ENCODE data around the gene OPTC.
"Not testable (repeated sequence)": the region's sequence is repeated elsewhere in the genome, so short reads cannot be mapped to it uniquely, and the experiment has no call there.

OPTC gene

GRCh38 chr1:203493901-203494300 is at the start of gene OPTC:
Gene OPTC, plus strand, starts transcription at chr1:203494153. Its CDS starts 1,853 bp downstream, at chr1:203496006.
- in situ Hi-C loops (cut with MboI; ENCODE audit: low sequenced_read_pairs): loop anchor here (25.0 kb wide), 1 partner anchor 457 kb away; the partner anchor contains the start of gene PPFIA4

- in situ Hi-C loops (cut with MboI; ENCODE audit: low sequenced_read_pairs): no loop called here
Measured at GRCh38 chr1:203444171-203444576, 49.8 kb upstream of the OPTC start.

- in situ Hi-C loops (cut with MboI; ENCODE audit: low sequenced_read_pairs): no loop called here
Measured at GRCh38 chr1:203447151-203447550, 46.8 kb upstream of the OPTC start.

- in situ Hi-C loops (cut with MboI; ENCODE audit: low sequenced_read_pairs): not testable (repeated sequence)
Measured at GRCh38 chr1:203447598-203447997, 46.4 kb upstream of the OPTC start.

- in situ Hi-C loops (cut with MboI; ENCODE audit: low sequenced_read_pairs): no loop called here
Measured at GRCh38 chr1:203448521-203449061, 45.4 kb upstream of the OPTC start.

GRCh38 chr1:203450001-203450400 is 44.0 kb upstream of the OPTC start:
- in situ Hi-C loops (cut with MboI; ENCODE audit: low sequenced_read_pairs): no loop called here

GRCh38 chr1:203450479-203451149 is 43.3 kb upstream of the OPTC start:
- in situ Hi-C loops (cut with MboI; ENCODE audit: low sequenced_read_pairs): no loop called here

GRCh38 chr1:203451836-203452784 is 41.8 kb upstream of the OPTC start:
- in situ Hi-C loops (cut with MboI; ENCODE audit: low sequenced_read_pairs): no loop called here

- in situ Hi-C loops (cut with MboI; ENCODE audit: low sequenced_read_pairs): no loop called here
Measured at GRCh38 chr1:203453016-203453415, 40.9 kb upstream of the OPTC start.

- in situ Hi-C loops (cut with MboI; ENCODE audit: low sequenced_read_pairs): no loop called here
Measured at GRCh38 chr1:203453616-203454015, 40.3 kb upstream of the OPTC start.

GRCh38 chr1:203454986-203455471 is 38.9 kb upstream of the OPTC start:
- in situ Hi-C loops (cut with MboI; ENCODE audit: low sequenced_read_pairs): no loop called here

- in situ Hi-C loops (cut with MboI; ENCODE audit: low sequenced_read_pairs): no loop called here
Measured at GRCh38 chr1:203455706-203456105, 38.2 kb upstream of the OPTC start.

- in situ Hi-C loops (cut with MboI; ENCODE audit: low sequenced_read_pairs): no loop called here
Measured at GRCh38 chr1:203456577-203456976, 37.4 kb upstream of the OPTC start.

- in situ Hi-C loops (cut with MboI; ENCODE audit: low sequenced_read_pairs): no loop called here
Measured at GRCh38 chr1:203458078-203458477, 35.9 kb upstream of the OPTC start.

- in situ Hi-C loops (cut with MboI; ENCODE audit: low sequenced_read_pairs): no loop called here
Measured at GRCh38 chr1:203459671-203460201, 34.2 kb upstream of the OPTC start.

GRCh38 chr1:203461717-203462116 is 32.2 kb upstream of the OPTC start:
- in situ Hi-C loops (cut with MboI; ENCODE audit: low sequenced_read_pairs): no loop called here

GRCh38 chr1:203462143-203462542 is 31.8 kb upstream of the OPTC start:
- in situ Hi-C loops (cut with MboI; ENCODE audit: low sequenced_read_pairs): no loop called here

- in situ Hi-C loops (cut with MboI; ENCODE audit: low sequenced_read_pairs): no loop called here
Measured at GRCh38 chr1:203462878-203463277, 31.1 kb upstream of the OPTC start.

GRCh38 chr1:203463469-203464062 is 30.4 kb upstream of the OPTC start:
- in situ Hi-C loops (cut with MboI; ENCODE audit: low sequenced_read_pairs): no loop called here

GRCh38 chr1:203464226-203464625 is 29.7 kb upstream of the OPTC start:
- in situ Hi-C loops (cut with MboI; ENCODE audit: low sequenced_read_pairs): no loop called here

GRCh38 chr1:203464743-203465142 is 29.2 kb upstream of the OPTC start:
- in situ Hi-C loops (cut with MboI; ENCODE audit: low sequenced_read_pairs): no loop called here

Measured in HL-60/S4 treated with retinoic acid at 250 ng/mL for 4 days and 3 days (cell line).